SJSA1 (cell line): ENCODE results near the gene KRT73. TPM values are rescaled to one million over a fixed set of nuclear protein-coding genes. Genes with fewer than 3 reads are reported as not detected.

Experiments used
- DNase-seq, 2 experiments: peaks; one replicate each; pipeline ENCODE4 v3.0.0-alpha.2; 2015 to 2020; ENCODE audit warnings: low spot score in 2 of 2, low read depth in 1 of 2
- H3K27ac ChIP-seq: fragments of 250-450 bp; sonication (Bioruptor Pico); 2 replicates; pipeline ENCODE4 v1.5.1; 2020; ENCODE audit warnings: mild to moderate bottlenecking, moderate library complexity
- H3K27me3 ChIP-seq: fragments of 250-450 bp; sonication (Bioruptor Pico); replicated peaks from 2 replicates; pipeline ENCODE4 v1.5.1; 2020; ENCODE audit warnings: mild to moderate bottlenecking, moderate library complexity
- H3K36me3 ChIP-seq: fragments of 250-450 bp; sonication (Bioruptor Pico); 2 replicates; pipeline ENCODE4 v1.5.1; 2020; ENCODE audit warnings: mild to moderate bottlenecking
- H3K4me1 ChIP-seq: fragments of 250-450 bp; sonication (Bioruptor Pico); replicated peaks from 2 replicates; pipeline ENCODE4 v1.6.1; 2021; ENCODE audit warnings: mild to moderate bottlenecking
- H3K4me3 ChIP-seq: fragments of 250-450 bp; sonication (Bioruptor Pico); 2 replicates; pipeline ENCODE4 v1.5.1; 2020; ENCODE audit warnings: mild to moderate bottlenecking
- H3K9me3 ChIP-seq: fragments of 250-450 bp; sonication (Bioruptor Pico); replicated peaks from 2 replicates; pipeline ENCODE4 v1.5.1; 2020; ENCODE audit warnings: mild to moderate bottlenecking
- total RNA-seq: library from RNA; depleted of rRNA; stranded (reverse); fragments of >200 nt; shearing (Covaris generic); gene quantifications from 2 replicates; pipeline ENCODE4 v1.2.3, GENCODE V29; 2014

Gene KRT73
- total RNA-seq, 1 experiment from 2014 or later, result not detected

DNA sequence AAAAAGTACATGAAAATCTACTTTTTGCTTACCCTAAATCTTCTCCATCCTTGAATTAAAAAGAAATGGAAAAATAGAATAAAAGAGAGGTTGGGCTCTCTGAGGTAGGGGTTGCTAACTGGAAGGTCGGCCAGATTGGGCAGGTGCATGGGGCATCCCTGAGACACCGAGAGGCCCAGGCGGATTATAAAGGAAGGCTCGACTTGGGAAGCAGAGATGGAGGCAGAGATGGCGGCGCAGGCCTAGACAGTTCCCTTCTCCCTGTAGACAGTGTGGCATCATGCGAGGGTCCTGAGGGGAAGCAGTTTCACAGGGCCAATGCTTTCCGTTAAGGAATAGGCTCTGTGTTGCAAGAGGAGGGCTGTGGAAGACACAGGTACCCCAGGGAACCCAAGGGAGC, 41.0 kb downstream of the KRT73 start:
- H3K4me1 ChIP-seq, result no peaks in the 10 kb centered on the region
- H3K36me3 ChIP-seq, result no peaks in the 10 kb centered on the region
- H3K9me3 ChIP-seq, result no peaks in the 10 kb centered on the region
- H3K27me3 ChIP-seq, result peaks cover 46% of the 10 kb centered on the region
- H3K27ac ChIP-seq, result no peak overlapping the region
- H3K4me3 ChIP-seq, result no peak overlapping the region
- no peak for DNase-seq

DNA sequence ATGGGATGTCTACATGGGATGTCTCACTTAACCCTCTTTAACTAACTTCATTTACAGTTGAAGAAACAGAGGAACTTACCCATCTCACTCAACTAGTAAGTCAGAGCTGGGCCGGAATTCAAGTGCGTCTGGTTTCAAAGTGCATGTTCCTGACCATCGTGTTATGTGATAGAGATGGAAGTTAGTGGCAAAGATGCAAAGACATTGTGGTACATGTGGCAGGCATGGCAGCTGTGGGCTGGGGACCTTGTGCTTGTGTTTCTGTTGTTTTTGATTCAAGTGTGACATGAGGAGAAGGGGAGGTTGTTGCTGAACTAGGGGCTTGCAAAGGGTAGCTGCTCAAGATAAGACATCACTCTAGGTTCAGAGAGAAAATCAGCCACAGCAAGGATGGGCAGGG, 42.4 kb downstream of the KRT73 start:
- peaks cover 43% of the 10 kb centered on the region for H3K27me3 ChIP-seq

DNA sequence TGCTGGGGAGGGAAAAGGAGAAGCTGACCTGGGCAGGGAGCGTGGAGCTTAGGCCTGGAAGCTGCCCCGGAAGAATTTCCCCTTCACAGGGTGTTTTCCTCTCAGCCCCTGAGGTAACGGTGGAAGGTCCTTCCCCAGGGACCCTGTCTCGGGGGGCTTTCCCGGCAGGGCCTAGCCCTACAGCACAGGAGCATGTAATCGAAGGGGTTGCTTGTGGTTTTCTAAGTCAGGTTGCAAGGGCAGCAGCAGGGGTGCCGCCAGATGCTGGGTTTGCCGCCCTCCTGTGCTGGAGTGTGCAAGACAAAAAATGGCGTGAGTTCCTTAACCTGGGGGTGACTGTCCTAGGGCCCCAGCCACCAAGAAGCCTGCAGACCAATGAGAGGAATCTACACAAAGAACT, 43.1 kb downstream of the KRT73 start:
- no peak overlapping the region for H3K27ac ChIP-seq
- no peaks in the 10 kb centered on the region for H3K4me1 ChIP-seq
- H3K4me3 ChIP-seq, result no peak overlapping the region
- H3K9me3 ChIP-seq, result no peaks in the 10 kb centered on the region
- DNase-seq, result no peak
- no peaks in the 10 kb centered on the region for H3K36me3 ChIP-seq
- H3K27me3 ChIP-seq, result peaks cover 42% of the 10 kb centered on the region

More for the DNA sequence above, 42.4 kb downstream of the KRT73 start:
- Histone ChIP-seq H3K36me3 (no peaks in the 10 kb centered on the region), H3K27ac (no peak overlapping the region), H3K4me3 (no peak overlapping the region), H3K9me3 (no peaks in the 10 kb centered on the region), H3K4me1 (no peaks in the 10 kb centered on the region)
- DNase-seq, result no peak

DNA sequence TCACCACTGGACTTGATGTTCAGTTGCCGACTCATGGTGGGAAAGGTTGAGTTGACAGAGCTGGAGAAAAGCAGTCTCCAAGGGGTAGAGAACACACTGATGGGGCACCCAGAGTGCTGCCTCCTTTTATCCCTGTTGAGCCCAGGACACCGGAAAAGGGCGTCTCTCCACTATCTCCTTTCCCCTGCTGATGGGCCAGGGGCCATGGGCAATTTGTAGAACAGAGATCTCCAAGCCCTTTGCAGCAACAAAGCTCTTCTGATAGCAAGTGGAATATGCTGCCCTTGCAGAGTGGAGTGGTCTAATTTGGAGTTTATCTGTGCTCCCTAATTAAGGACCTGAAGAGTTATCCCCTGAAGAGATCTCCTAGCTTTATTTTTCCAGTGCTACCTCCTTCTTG, 44.6 kb downstream of the KRT73 start, which contains the start of gene KRT74:
Gene KRT74, minus strand, starts transcription at position 101 of the 400 bp plus-strand sequence. Its CDS starts 66 bp downstream, at position 35.
- no peak within 1 kb of the TSS for H3K4me3 ChIP-seq
- H3K27ac ChIP-seq, result no peak within 1 kb of the TSS
- no peaks in the 10 kb centered on the region for H3K9me3 ChIP-seq
- H3K4me1 ChIP-seq, result no peaks in the 10 kb centered on the region
- peaks cover 36% of the 10 kb centered on the region for H3K27me3 ChIP-seq
- no peaks in the 10 kb centered on the region for H3K36me3 ChIP-seq
- no peak for DNase-seq

DNA sequence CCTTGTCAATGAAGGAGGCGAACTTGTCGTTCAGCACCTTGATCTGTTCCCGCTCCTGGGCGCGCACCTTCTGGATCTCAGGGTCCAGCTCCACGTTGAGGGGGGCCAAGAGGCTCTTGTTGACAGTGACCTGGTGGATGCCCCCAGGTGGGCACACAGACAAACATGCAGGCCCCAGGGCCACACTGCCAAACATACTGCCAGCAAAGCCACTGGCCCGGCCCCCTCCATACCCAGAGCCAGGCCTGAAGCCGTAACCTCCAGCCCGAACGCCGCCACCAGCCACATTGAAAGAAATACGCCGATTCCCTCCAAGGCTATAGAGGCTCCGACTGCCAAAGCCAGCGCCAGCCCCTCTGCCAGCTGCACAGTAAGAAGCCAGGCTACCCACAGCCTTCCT, 45.1 kb downstream of the KRT73 start:
- no peaks in the 10 kb centered on the region for H3K9me3 ChIP-seq
- no peaks in the 10 kb centered on the region for H3K4me1 ChIP-seq
- H3K27me3 ChIP-seq, result peaks cover 32% of the 10 kb centered on the region
- DNase-seq, result no peak
- no peaks in the 10 kb centered on the region for H3K36me3 ChIP-seq
- no peak overlapping the region for H3K4me3 ChIP-seq
- no peak overlapping the region for H3K27ac ChIP-seq

DNA sequence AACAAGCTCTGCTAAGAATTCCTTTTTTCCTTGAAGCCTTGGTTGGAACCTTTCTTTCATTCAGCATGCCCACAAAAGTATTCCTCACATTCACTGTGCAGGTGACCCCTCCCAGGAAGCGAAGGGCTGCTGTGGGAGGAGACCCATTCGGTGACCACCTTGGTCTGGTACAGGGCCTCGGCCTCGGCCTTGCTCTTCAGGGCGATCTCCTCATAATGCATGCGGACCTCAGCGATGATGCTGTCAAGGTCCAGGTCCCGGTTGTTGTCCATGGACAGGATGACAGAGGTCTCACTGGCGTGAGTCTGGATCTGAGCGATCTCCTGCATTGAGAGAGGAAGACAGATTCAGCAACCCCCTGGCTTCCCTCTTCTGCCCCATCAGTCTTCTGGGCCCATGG, 47.8 kb downstream of the KRT73 start:
- no peak overlapping the region for H3K27ac ChIP-seq
- H3K36me3 ChIP-seq, result no peaks in the 10 kb centered on the region
- H3K9me3 ChIP-seq, result no peaks in the 10 kb centered on the region
- DNase-seq, result no peak
- H3K27me3 ChIP-seq, result peaks cover 26% of the 10 kb centered on the region
- no peak overlapping the region for H3K4me3 ChIP-seq
- H3K4me1 ChIP-seq, result no peaks in the 10 kb centered on the region

DNA sequence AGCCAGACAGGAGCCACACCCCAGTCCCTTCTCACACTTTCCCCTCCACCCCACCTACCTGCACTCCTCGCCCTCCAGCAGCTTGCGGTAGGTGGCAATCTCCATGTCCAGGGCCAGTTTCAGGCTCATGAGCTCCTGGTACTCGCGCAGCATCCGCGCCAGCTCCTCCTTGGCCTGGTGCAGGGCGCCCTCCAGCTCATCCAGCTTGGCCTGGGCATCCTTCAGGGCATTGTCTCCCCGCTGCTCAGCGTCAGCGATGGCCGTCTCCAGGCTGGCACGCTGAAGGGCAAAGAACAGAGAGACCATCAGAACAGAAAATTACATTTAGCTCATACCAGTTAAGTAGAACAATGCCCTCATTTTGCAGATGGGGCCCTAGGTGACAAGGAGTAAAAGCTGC, 50.2 kb downstream of the KRT73 start:
- Histone ChIP-seq H3K27ac (no peak overlapping the region), H3K36me3 (no peaks in the 10 kb centered on the region), H3K4me3 (no peak overlapping the region), H3K9me3 (no peaks in the 10 kb centered on the region), H3K4me1 (no peaks in the 10 kb centered on the region), H3K27me3 (peaks cover 24% of the 10 kb centered on the region)
- DNase-seq, result no peak

DNA sequence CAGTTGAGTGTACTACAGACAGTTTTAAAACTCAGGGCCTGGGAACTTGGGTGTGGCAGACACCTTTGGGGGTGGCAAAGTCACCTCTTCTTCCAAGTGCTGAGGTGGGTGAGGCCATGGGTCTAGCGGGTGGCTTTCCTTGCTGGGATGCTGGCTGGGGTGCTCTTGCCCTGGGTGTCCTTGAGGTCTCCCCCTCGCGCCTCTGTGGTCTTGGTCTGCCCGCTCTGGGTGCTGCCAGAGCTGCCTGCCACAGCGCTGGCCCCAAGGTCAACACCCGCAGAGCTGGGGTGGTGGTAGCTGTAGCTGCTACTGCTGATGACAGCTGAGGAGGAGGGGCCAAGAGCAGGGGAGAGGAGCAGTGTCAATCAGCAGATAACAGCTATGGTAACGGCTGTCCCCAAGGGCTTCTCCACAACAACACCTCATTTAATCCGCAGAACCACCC, 51.5 kb downstream of the KRT73 start:
- no peaks in the 10 kb centered on the region for H3K9me3 ChIP-seq
- no peaks in the 10 kb centered on the region for H3K36me3 ChIP-seq
- no peak overlapping the region for H3K27ac ChIP-seq
- no peaks in the 10 kb centered on the region for H3K4me1 ChIP-seq
- no peak for DNase-seq
- H3K27me3 ChIP-seq, result peaks cover 24% of the 10 kb centered on the region
- no peak overlapping the region for H3K4me3 ChIP-seq

DNA sequence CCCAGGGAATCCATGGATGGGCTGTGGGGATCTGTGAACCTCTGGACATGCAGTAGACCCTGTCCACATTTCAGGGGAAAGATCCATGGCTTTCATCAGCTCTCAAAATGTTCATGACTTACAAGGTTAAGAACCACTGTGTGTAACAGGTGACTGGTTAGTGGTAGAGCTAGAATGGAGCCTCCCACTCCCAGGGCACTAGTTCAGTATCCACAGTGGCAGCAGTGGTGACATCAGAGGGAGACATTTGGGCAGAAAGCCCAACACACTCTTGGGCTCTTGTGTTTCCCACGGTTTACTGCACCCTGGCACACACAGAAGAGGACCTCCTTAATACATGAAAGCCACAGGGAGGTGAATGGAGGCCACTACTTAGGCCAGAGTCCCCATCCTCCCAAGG, 53.8 kb downstream of the KRT73 start:
- DNase-seq, result no peak

DNA sequence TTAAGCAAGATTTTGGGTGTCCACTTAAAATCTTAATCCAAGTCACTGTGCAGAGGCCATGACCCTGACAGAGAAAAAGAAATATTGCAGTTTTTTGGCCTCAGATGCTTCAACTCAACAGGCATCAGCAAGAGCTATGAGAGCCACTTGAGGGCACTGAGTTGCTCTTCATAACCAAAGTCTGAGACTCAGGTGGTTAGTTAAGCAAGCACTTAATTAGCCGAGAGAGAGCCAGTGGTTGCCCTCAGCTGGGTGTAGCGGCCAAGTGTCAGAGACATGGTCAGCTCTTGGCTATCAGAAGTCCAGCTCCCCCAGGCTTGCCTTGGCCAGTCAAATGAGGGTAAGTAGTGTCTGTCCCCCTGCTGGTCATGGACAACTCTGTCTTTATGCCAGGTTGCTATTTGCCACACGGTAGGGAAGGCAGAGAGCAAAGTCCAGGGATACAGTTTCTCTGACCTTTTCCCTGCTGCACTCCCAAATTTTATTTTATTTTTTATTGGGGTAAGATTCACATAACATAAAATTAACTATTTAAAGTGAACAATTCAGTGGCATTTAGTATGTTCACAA, 56.4 kb downstream of the KRT73 start:
- H3K9me3 ChIP-seq, result no peaks in the 10 kb centered on the region

More for the DNA sequence above, 53.8 kb downstream of the KRT73 start:
- Histone ChIP-seq H3K4me1 (no peaks in the 10 kb centered on the region), H3K9me3 (no peaks in the 10 kb centered on the region), H3K27ac (no peak overlapping the region), H3K4me3 (no peak overlapping the region), H3K36me3 (no peaks in the 10 kb centered on the region), H3K27me3 (peaks cover 13% of the 10 kb centered on the region)

DNA sequence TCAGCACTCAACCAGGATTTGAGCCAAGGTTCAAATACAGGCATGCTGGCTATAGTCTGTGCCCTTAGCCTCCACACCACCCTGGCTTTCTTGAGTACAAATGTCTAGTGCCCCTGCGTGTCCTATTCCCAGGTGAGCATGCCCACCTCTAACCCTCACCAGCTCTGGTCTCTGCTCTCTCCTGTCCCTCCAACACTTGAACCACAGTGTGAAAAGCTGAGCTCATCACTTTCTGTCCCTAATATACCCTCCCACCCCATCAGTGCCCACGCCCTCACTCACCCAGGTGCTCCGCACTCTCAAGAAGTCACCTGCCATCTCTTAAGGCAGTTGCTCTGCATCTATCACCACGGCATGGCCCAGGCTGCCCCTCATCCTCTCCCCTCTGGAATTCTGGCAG, 58.4 kb downstream of the KRT73 start:
- Histone ChIP-seq H3K27me3 (peaks cover 28% of the 10 kb centered on the region), H3K9me3 (no peaks in the 10 kb centered on the region), H3K4me1 (no peaks in the 10 kb centered on the region), H3K36me3 (no peaks in the 10 kb centered on the region), H3K4me3 (no peak overlapping the region), H3K27ac (no peak overlapping the region)
- no peak for DNase-seq

More for the DNA sequence above, 56.4 kb downstream of the KRT73 start:
- DNase-seq, result no peak
- Histone ChIP-seq H3K4me3 (no peak overlapping the region), H3K27ac (no peak overlapping the region), H3K27me3 (peaks cover 21% of the 10 kb centered on the region), H3K36me3 (no peaks in the 10 kb centered on the region), H3K4me1 (no peaks in the 10 kb centered on the region)

DNA sequence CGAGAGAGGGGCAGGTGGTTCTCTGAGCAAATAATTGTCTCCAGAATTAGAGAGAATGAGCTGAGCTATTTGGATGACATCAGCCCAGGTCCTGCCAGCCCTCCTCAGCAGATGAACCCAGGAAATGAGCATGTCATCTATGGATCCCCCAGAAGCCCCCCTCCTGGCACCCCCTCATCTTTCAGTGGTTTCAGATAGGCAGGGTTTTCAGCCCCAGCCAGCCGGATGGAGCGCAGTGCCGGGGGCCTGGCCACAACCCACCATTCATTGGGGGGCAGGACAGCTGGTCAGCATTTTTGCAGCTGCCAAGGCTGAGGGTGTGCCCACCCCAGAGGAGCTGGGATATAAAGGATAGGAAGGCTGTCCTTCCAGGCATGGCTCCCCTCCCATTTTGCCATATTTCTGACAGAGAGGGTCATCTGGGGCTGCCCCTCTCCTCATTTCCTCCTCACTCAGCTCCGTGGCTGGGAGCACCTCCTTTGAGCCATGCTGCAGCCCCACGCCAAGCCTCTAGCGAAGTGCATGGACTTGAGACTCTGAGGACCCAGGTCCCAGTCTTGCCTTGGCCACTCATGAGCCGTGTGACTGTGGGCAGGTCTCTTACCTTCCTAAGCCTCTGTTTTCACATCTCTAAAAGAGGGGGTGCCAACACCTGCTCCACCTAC, 59.4 kb downstream of the KRT73 start:
- Histone ChIP-seq H3K4me3 (no peak overlapping the region), H3K27me3 (peaks cover 28% of the 10 kb centered on the region), H3K36me3 (no peaks in the 10 kb centered on the region), H3K27ac (no peak overlapping the region), H3K9me3 (no peaks in the 10 kb centered on the region), H3K4me1 (no peaks in the 10 kb centered on the region)
- DNase-seq, result no peak
